ENCODE data around the gene ADAMTS4.
A peak's percentile ranks its signal among the peaks of the same experiment; 100 is the strongest.
"Not testable (repeated sequence)": the region's sequence is repeated elsewhere in the genome, so short reads cannot be mapped to it uniquely, and the experiment has no call there.

ADAMTS4 gene

DNA sequence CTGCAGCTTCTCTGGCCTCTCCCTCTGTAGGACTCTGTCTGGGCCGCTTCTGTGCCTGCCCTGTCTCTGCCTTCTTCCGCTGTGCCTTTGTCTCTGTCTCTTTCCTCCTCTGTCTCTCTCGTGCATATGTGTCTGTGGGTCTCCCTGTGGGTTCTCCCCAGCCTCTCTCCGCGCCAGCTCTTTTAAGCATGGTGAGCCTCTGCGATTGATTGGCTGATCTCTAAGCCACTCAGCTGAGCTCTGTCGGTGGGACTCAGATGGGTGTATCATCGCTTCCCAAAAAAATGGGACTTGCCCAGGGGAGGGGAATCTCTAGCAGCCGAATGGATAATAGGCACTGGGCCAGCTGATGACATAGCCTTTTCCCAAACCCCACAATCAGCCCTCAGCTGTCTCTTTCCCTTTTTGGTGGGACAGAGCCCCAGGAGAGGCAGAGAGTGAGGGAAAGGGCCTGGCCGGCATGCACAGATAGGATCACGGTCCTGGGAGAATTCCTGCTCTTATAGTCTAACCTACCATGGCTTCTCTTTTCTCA is at the start of gene ADAMTS4:
Gene ADAMTS4, minus strand, starts transcription at position 158 of the 535 bp plus-strand sequence. CDS start 427 bp downstream, outside the sequence.
- DNase-seq (ENCODE audit: low spot score) = no peak

DNA sequence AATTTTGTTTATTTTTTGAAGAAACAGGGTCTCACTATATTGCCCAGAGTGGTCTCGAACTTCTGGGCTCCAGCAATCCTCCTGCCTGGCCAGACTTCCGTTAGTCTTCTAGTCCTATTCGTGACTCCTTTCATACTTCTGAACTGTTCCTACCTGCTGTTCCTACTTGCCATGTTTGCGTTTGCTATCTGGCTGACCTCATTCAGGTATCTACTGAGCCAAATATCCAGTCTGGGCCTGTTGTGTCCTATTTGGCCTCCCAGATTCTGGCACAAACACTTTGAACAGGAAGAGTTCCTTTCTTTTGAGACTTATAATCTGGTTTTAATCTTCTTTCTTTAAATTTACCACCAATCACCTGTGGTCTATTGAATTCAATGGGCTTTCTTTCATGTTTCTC is 46.0 kb upstream of the ADAMTS4 start:
- DNase-seq (ENCODE audit: low spot score) = no peak

GRCh38 chr1:161242313-161242712 is 43.5 kb upstream of the ADAMTS4 start:
- no peak for DNase-seq (ENCODE audit: low spot score)

DNA sequence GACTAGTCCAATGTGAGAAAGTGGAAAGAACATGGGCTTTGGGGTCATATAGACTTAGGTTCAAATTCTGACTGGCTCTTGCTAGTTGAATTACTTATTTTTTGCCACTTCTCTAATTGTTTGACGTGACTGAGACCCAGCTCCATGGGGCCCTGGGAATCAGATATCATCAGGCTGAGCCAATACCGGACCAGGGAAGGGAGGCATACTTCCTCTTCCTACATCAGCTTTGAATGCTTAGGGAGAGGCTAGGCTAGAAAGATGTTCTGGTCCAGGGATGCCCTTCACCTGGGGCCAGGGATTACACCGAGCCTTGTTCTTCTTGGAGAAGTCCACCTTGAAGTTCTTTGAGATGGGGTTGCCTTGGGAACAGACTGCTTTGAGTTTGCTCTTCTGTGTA is 42.8 kb upstream of the ADAMTS4 start:
- no peak for DNase-seq (ENCODE audit: low spot score)

DNA sequence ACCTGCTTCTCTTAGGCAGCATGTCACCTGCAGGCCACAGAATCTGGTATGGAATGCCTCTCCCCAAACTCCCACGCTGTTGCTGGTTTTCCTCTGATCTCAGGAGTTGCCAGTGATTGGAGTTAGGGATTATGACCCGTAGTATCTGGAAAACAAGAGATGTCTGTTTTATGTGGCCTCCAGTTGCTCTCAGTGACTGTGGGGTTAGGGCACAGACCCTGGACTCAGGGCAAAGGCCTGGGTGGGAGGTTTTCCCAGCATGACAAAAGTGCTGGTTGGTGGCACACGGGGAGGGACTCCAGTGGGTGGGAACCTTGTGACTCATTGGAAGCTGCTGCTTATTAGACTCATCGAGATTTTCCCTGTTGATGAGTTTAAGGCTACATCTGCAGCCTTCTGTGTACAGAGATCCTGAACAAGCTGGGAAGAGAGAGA is 39.2 kb upstream of the ADAMTS4 start, which contains the start of gene NR1I3:
Gene NR1I3, minus strand, starts transcription at position 165 of the 435 bp plus-strand sequence. CDS start 1,638 bp downstream, outside the sequence.
- DNase-seq (ENCODE audit: low spot score) = peak; percentile 1

GRCh38 chr1:161235957-161236775 is 37.3 kb upstream of the ADAMTS4 start:
- DNase-seq (ENCODE audit: low spot score) = no peak

DNA sequence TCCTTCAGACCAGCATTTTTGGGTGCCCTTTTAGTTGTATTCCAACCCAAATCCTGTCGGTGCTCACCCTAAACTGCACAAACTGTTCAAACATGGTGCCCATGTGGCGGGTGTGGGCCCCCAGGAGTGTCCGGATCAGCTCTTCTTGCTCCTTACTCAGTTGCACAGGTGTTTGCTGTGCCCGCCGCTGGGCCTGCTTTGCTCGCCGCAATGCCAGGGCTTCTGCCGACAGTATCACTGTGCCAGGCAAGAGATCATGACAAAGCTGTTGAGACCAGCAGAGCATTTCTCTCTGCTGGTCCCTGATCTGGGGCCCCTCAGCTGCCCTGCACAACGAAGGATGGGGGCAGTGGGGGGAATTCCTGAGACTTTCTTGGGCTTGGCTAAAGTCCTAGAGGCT is 34.2 kb upstream of the ADAMTS4 start:
- DNase-seq (ENCODE audit: low spot score) = no peak

DNA sequence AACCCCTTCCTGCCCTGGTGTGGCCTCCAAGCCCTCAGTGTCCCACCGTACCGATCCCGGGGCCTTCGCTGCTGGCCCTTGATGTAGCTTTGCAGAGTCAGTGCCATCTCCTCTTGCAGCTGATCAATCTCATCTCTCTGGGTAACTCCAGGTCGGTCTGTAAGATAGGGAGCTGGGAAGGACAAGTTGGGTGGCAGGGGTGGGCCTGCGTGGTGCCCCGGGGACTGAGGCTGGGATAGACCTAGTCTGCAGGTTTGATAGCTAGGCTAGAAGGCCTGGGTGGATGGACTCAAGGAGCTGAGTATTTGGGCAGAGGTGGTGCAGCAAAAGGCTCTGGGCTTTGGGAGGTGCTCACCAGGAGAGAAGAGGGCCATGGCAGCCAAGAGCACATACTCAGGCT is 31.9 kb upstream of the ADAMTS4 start:
- no peak for DNase-seq (ENCODE audit: low spot score)

- peak; percentile 67 for DNase-seq (ENCODE audit: low spot score)
Measured at GRCh38 chr1:161229896-161230295, 31.0 kb upstream of the ADAMTS4 start.

DNA sequence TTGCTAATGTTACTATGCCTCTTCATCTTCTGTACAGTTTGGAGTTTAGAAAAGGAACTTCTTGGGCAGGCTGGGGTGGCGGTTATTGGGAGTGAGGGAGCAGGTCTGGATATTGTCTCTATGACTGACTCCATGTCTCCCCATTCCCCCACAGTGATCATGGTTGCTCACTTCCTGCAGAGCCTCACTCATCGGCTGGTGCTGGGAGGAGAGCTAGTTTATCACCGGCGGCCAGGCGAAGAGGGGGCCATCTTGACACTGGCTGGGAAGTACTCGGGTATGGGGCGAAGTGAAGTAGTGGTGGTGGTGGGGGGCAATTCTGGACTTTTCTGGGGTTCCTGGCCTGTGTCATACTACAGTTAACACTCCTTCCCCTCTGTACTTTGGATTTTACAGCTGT is 29.2 kb upstream of the ADAMTS4 start:
- DNase-seq (ENCODE audit: low spot score) = no peak

- peak; percentile 95 for DNase-seq (ENCODE audit: low spot score)
Measured at GRCh38 chr1:161227196-161227871, 28.5 kb upstream of the ADAMTS4 start.

GRCh38 chr1:161226759-161227158 is 27.9 kb upstream of the ADAMTS4 start:
- DNase-seq (ENCODE audit: low spot score) = peak; percentile 40

- DNase-seq (ENCODE audit: low spot score) = peak; percentile 57
Measured at GRCh38 chr1:161226320-161226711, 27.5 kb upstream of the ADAMTS4 start.

DNA sequence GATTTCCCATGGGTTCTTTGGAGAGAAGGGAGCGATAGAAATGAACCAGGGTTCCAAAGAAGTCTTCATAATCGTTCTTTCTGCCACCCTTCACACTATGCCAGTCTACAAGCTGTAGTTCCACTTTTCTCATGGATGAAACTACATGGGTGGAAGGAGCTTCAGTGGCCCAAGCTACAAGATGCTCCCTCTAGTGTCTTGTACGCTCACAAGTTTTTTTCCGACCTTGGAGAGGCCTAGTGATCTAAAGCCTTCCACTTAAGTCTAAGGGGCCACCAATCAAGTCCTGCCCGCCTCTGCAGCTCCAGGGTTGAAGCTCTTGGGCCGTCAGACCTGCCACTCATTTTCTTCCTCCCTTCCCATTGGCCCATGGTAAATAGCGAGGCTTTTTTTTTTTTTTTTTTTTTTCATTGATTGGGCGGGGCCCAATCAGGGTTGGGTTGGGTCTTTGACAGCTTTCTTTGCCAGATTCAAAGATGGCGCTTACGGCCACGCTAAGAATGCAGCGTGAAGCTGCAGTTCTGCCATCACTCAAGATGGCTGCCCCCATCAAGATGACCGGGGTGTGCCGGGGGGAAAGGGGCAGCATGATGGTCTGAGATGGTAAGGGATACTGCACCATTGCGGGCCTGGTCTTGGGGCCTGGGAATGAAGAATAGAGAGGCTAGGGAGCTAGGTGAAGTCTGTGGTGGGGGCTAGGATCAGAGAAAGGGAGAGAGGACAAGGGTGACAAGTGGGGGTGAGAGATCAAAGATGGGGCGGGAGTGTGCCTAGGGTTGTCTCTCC is 26.9 kb upstream of the ADAMTS4 start, which contains the start of gene TOMM40L:
Gene TOMM40L, plus strand, starts transcription at position 527 of the 786 bp plus-strand sequence. CDS start 430 bp downstream, outside the sequence.
- DNase-seq (ENCODE audit: low spot score) = peak; percentile 100

- no peak for DNase-seq (ENCODE audit: low spot score)
Measured at GRCh38 chr1:161225178-161225533, 26.3 kb upstream of the ADAMTS4 start.

- not testable (repeated sequence) for DNase-seq (ENCODE audit: low spot score)
Measured at GRCh38 chr1:161224695-161225087, 25.8 kb upstream of the ADAMTS4 start.

- DNase-seq (ENCODE audit: low spot score) = no peak
Measured at GRCh38 chr1:161223805-161224694, 25.2 kb upstream of the ADAMTS4 start.

DNA sequence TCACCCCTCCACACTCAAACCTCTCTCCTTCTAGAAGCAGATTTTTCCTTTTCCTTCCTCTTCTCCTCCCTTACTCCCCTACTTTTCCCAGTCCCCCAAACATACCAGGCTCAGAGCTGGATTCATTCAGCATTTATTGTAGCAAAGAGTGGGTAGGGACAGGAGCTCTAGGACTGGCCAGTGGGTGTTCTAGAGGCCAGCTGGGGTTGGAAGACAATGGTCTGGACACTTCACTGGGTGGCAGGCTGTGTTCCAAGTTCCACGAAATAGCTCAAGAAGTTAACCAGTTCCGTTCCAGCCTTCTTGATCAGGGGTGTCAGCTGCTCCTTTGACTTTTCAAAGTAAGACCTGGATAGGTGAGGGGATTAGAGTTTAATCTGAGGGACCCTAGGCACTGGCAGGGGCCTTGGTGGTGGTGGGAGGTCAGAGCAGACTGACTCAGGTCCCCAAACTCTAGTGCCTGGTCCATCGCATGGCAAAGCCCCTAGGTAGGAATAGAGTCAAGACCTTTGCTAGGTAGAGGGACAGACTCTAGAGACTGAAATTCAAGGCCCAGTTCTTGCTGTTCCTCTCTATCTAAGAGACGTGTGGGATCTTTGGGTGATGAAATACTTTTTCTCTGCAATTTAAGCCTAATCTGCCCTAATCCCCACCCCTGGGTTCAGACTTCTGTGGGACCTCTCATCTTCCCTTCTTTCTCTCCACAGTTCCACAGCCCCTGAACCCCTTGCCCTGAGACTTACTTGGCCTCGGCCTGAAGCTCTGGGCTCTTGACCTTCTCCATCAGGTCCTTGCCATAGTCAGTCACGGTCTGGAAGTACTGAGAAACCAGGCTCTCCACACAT is 23.5 kb upstream of the ADAMTS4 start:
- no peak for DNase-seq (ENCODE audit: low spot score)

GRCh38 chr1:161220002-161220401 is 21.1 kb upstream of the ADAMTS4 start:
- no peak for DNase-seq (ENCODE audit: low spot score)

All from NAMALWA (cell line).